Esophagus muscularis mucosa (tissue), 3 donors: Measurements from ENCODE around the gene POMT2.

Source experiments
- CTCF ChIP-seq, 3 experiments: fragments of 200-600 bp in 2 of 3; fragments of 450-650 bp in 1 of 3; sonication (generic) in 2 of 3; IDR thresholded peaks; one replicate each; pipeline ENCODE4 v1.5.1; 2017 to 2019; ENCODE audit warnings: antibody characterized with exemption in 3 of 3, mild to moderate bottlenecking in 2 of 3, moderate library complexity in 1 of 3
- POLR2AphosphoS5 ChIP-seq, 2 donors: sonication (generic); formaldehyde crosslinking; IDR thresholded peaks; one replicate each; pipeline ENCODE4 v1.6.1; 2017; ENCODE audit warnings: antibody characterized with exemption in 2 of 2

DNA sequence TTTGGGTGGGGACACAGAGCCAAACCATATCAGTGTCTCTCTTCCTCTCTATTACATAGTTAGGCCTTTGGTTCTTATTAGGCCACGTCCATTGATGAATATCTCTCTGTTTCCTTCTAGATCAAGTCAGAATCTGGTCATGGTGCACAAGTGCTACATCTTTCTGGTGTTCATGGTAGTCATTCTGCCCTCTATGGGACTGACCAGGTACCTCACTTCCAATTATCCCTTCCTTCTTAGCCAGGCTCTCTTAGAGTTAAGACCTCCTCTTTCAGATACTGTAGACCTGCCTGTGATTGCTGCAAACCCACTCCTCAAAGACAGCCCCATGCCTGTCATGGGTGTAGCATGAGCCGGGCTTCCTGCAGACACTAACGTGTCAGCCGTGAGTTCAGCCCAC lies 74.9 kb downstream of the POMT2 start:
- TF ChIP-seq POLR2AphosphoS5 (IDR thresholded peaks at IDR 0.05) (no peak), CTCF (IDR thresholded peaks at IDR 0.05) (no peak)
